ENCODE data around the gene WDR35.

- TF ChIP-seq CTCF (conservative IDR thresholded peaks at IDR 0.05) (no peak), EZH2 (IDR thresholded peaks at IDR 0.05; ENCODE audit: low read depth) (no peak)
Measured at GRCh38 chr2:19942199-19942598, 47.7 kb downstream of the WDR35 start.
